ENCODE results near the gene DNMT1. TPM values are rescaled to one million over a fixed set of nuclear protein-coding genes. Genes with fewer than 3 reads are reported as not detected.

Gene DNMT1
- total RNA-seq, 1 experiment from 2014 or later = 259 TPM

DNA sequence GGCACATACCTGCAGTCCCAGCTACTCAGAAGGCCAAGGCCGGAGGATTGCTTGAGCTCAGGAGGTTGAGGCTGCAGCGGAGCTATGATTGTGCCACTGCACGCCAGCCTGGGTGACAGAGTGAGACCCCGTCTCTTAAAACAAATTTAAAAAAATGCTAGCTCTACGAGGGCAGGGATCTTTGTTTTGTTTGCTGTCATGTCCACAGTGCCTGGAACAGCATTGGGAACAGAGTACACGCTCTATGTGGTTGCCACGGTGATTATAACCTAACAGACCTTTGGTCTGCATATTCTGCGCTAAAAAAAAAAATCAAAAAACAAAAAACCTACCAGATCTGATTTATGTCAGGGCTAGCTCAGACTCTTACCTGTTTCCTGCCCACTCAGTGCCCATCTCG lies 110.8 kb downstream of the DNMT1 start:
- Histone ChIP-seq H3K4me3 (ENCODE audit: low read length) (no peak overlapping the region), H3K9ac (ENCODE audit: low read length) (no peak overlapping the region), H3K4me2 (ENCODE audit: low read length) (no peak overlapping the region), H4K20me1 (ENCODE audit: low read length) (no peaks in the 10 kb centered on the region), H3K27me3 (ENCODE audit: low read length) (no peaks in the 10 kb centered on the region), H3K9me3 (ENCODE audit: low read length) (no peaks in the 10 kb centered on the region), H3K27ac (ENCODE audit: low read length) (no peak overlapping the region), H3K79me2 (ENCODE audit: low read length) (no peaks in the 10 kb centered on the region), H3F3A (ENCODE audit: low read length, unreplicated experiment) (no peaks in the 10 kb centered on the region), H3K36me3 (ENCODE audit: low read depth, low read length) (no peaks in the 10 kb centered on the region), H2AFZ (ENCODE audit: low read length) (no peak overlapping the region), H3K4me1 (ENCODE audit: insufficient read depth, low read length) (peaks cover 4% of the 10 kb centered on the region; the same call in 1 of the 2 replicates), H3K9me2 (replicated peaks; ENCODE audit: low read length) (no peaks in the 10 kb centered on the region)
- DNase-seq = no peak
- ChIA-PET POLR2A (ENCODE audit: unreplicated experiment) (no interaction called here), CTCF (interaction anchor here (0.6 kb wide), 1 partner anchor 13 kb away, joined by 3 read pairs; no protein-coding TSS in a partner anchor)
- no TSS peak for BruUV-seq (replicated peaks)
- no peak for TF ChIP-seq EZH2phosphoT487 (IDR thresholded peaks at IDR 0.05; ENCODE audit: borderline replicate concordance, low read length)
- TF ChIP-seq EZH2 (IDR thresholded peaks at IDR 0.05; ENCODE audit: low read length, unreplicated experiment) = no peak
- TF ChIP-seq CTCF (conservative IDR thresholded peaks at IDR 0.05; ENCODE audit: low read depth, low read length) = no peak
- no peak for ATAC-seq
- intact Hi-C loops (cut with micrococcal nuclease) = no loop called here

Small RNA genes lying within 50 kb of the gene (microRNA-seq; reads per million reads assigned to microRNA genes)
- not detected for gene MIR4322 (ENCODE audit: unreplicated experiment)

Other genes starting within 250 kb of the DNMT1 start
- 0.11 and 0.12 TPM in 2 replicates for gene COL5A3, start 184.4 kb downstream of the DNMT1 start, total RNA-seq (2014; rRNA removed)
- gene RDH8, start 181.5 kb downstream of the DNMT1 start, total RNA-seq (2014; rRNA removed) = not detected in 2 replicates
- gene SHFL, start 108.6 kb downstream of the DNMT1 start, total RNA-seq (2014; rRNA removed) = 17.2 and 18.4 TPM in 2 replicates
- gene ANGPTL6, start 92.3 kb downstream of the DNMT1 start, total RNA-seq (2014; rRNA removed) = 0.81 and 1.2 TPM in 2 replicates
- 183 and 214 TPM in 2 replicates for gene PPAN, start 88.6 kb downstream of the DNMT1 start, total RNA-seq (2014; rRNA removed)
- 11.1 and 17.3 TPM in 2 replicates for gene P2RY11, start 83.3 kb downstream of the DNMT1 start, total RNA-seq (2014; rRNA removed)
- gene EIF3G, start 75.1 kb downstream of the DNMT1 start, total RNA-seq (2014; rRNA removed) = 575 and 635 TPM in 2 replicates
- gene S1PR2, start 36.4 kb upstream of the DNMT1 start, total RNA-seq (2014; rRNA removed) = 4.1 and 5.8 TPM in 2 replicates
- gene MRPL4, start 57.3 kb upstream of the DNMT1 start, total RNA-seq (2014; rRNA removed) = 336 and 427 TPM in 2 replicates
- 9.4 and 15.3 TPM in 2 replicates for gene ICAM1, start 76.2 kb upstream of the DNMT1 start, total RNA-seq (2014; rRNA removed)
- gene ICAM4, start 92.0 kb upstream of the DNMT1 start, total RNA-seq (2014; rRNA removed) = not detected in 2 replicates
- 1.8 and 2.0 TPM in 2 replicates for gene ICAM5, start 95.0 kb upstream of the DNMT1 start, total RNA-seq (2014; rRNA removed)
- 1.4 and 1.8 TPM in 2 replicates for gene ZGLP1, start 114.9 kb upstream of the DNMT1 start, total RNA-seq (2014; rRNA removed)
- 79.5 and 98.4 TPM in 2 replicates for gene FDX2, start 121.1 kb upstream of the DNMT1 start, total RNA-seq (2014; rRNA removed)
- 62.4 and 81.8 TPM in 2 replicates for gene RAVER1, start 138.6 kb upstream of the DNMT1 start, total RNA-seq (2014; rRNA removed)
- 37.7 and 46.9 TPM in 2 replicates for gene ICAM3, start 144.7 kb upstream of the DNMT1 start, total RNA-seq (2014; rRNA removed)
- 177 and 201 TPM in 2 replicates for gene TYK2, start 185.6 kb upstream of the DNMT1 start, total RNA-seq (2014; rRNA removed)
- 560 and 709 TPM in 2 replicates for gene CDC37, start 208.6 kb upstream of the DNMT1 start, total RNA-seq (2014; rRNA removed)
- 2.8 and 3.1 TPM in 2 replicates for gene PDE4A, start 225.6 kb upstream of the DNMT1 start, total RNA-seq (2014; rRNA removed)

Measured in PC-3 (cell line).